ENCODE data around the gene THEMIS.

Gene THEMIS, protein sequence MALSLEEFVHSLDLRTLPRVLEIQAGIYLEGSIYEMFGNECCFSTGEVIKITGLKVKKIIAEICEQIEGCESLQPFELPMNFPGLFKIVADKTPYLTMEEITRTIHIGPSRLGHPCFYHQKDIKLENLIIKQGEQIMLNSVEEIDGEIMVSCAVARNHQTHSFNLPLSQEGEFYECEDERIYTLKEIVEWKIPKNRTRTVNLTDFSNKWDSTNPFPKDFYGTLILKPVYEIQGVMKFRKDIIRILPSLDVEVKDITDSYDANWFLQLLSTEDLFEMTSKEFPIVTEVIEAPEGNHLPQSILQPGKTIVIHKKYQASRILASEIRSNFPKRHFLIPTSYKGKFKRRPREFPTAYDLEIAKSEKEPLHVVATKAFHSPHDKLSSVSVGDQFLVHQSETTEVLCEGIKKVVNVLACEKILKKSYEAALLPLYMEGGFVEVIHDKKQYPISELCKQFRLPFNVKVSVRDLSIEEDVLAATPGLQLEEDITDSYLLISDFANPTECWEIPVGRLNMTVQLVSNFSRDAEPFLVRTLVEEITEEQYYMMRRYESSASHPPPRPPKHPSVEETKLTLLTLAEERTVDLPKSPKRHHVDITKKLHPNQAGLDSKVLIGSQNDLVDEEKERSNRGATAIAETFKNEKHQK

GRCh38 chr6:127900935-127901334 is at the start of gene THEMIS:
THEMIS (minus strand) TSS chr6:127901058; CDS start chr6:127900932, 126 bp downstream.
- FAIRE-seq (no peak), DNase-seq (ENCODE audit: insufficient read length, low spot score) (no peak)

GRCh38 chr6:127949251-127949650 is 48.4 kb upstream of the THEMIS start:
- TF ChIP-seq, protein P1, sequence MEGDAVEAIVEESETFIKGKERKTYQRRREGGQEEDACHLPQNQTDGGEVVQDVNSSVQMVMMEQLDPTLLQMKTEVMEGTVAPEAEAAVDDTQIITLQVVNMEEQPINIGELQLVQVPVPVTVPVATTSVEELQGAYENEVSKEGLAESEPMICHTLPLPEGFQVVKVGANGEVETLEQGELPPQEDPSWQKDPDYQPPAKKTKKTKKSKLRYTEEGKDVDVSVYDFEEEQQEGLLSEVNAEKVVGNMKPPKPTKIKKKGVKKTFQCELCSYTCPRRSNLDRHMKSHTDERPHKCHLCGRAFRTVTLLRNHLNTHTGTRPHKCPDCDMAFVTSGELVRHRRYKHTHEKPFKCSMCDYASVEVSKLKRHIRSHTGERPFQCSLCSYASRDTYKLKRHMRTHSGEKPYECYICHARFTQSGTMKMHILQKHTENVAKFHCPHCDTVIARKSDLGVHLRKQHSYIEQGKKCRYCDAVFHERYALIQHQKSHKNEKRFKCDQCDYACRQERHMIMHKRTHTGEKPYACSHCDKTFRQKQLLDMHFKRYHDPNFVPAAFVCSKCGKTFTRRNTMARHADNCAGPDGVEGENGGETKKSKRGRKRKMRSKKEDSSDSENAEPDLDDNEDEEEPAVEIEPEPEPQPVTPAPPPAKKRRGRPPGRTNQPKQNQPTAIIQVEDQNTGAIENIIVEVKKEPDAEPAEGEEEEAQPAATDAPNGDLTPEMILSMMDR (IDR thresholded peaks at IDR 0.05; ENCODE audit: insufficient read depth, missing control alignments), result no peak
- FAIRE-seq, result no peak
- DNase-seq (ENCODE audit: insufficient read length, low spot score), result no peak

More at GRCh38 chr6:127900935-127901334, at the start of gene THEMIS:
- TF ChIP-seq, protein P1 (IDR thresholded peaks at IDR 0.05; ENCODE audit: insufficient read depth, missing control alignments), result no peak

DNA sequence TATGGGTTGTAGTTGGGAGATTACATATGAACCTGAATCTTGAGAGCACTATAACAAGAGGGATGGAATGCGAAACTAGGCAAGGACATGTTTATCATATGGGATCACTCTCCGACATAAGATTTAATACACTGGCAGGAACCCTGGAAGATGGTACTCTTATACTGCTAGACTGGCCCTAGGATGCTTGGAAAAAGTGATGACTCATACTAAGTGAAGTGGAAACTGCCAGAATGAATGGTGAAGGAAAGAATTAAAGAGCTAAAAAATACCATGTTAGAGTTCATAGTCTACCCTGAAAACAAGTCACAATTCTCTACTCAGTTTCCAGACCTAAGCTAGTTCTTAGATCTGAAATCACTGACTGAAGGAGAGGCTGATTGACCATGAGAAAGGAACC is 45.5 kb upstream of the THEMIS start:
- TF ChIP-seq, protein P1 (IDR thresholded peaks at IDR 0.05; ENCODE audit: insufficient read depth, missing control alignments), result no peak
- DNase-seq (ENCODE audit: insufficient read length, low spot score) (no peak), FAIRE-seq (no peak)

- FAIRE-seq (no peak), DNase-seq (ENCODE audit: insufficient read length, low spot score) (no peak)
- TF ChIP-seq, protein P1 (IDR thresholded peaks at IDR 0.05; ENCODE audit: insufficient read depth, missing control alignments), result no peak
Measured at GRCh38 chr6:127945434-127946097, 44.7 kb upstream of the THEMIS start.

GRCh38 chr6:127941228-127941627 is 40.4 kb upstream of the THEMIS start:
- DNase-seq (ENCODE audit: insufficient read length, low spot score) (no peak), FAIRE-seq (no peak)
- TF ChIP-seq, protein P1 (IDR thresholded peaks at IDR 0.05; ENCODE audit: insufficient read depth, missing control alignments), result no peak

DNA sequence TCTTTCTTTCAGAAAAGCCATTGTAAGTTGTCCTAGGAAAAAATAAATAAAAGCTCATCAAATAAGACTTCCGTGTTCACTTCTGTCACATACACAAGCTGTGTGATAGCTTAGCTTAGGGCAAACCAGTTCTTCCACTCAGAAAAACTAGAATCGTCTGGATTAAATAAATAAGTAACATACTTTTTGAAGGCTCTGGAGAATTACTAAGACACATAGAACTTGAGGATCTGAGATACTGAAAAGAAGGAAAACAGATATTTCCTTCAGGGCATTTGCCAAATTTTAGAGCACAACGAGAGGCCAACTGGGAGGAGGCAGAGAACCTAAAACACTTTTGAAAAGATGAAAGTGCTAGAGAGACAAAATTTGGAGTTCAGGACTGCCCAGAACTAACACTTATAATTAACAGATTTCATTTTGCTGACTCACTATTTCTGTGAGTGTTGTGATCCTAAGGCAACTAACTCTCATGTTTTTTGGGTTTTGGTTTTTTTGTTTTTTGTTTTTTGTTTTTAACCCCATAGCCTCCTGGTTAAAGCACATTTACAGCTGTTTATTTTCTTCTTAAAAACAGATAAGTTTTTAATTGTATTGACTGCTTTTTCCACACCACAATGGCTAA is 38.7 kb upstream of the THEMIS start:
- DNase-seq (ENCODE audit: insufficient read length, low spot score), result no peak
- FAIRE-seq, result no peak
- TF ChIP-seq, protein P1 (IDR thresholded peaks at IDR 0.05; ENCODE audit: insufficient read depth, missing control alignments), result no peak
